ENCODE measurements around the gene ABCA13. TPM values are rescaled to one million over a fixed set of nuclear protein-coding genes. Genes with fewer than 3 reads are reported as not detected.

Gene ABCA13
- total RNA-seq, 1 experiment from 2014 or later, result not detected

GRCh38 chr7:48473205-48473865, 302.1 kb downstream of the ABCA13 start (continued):
- no peak for TF ChIP-seq YY1 (IDR thresholded peaks at IDR 0.05; ENCODE audit: extremely low read depth, insufficient replicate concordance, low read depth, low read length)
- no peak for TF ChIP-seq ZNF274 (IDR thresholded peaks at IDR 0.05; ENCODE audit: low read depth, low read length)
- no peak for TF ChIP-seq RAD21 (IDR thresholded peaks at IDR 0.05; ENCODE audit: low read depth)
- TF ChIP-seq EZH2phosphoT487 (IDR thresholded peaks at IDR 0.05; ENCODE audit: borderline replicate concordance), result no peak
- TF ChIP-seq POLR2AphosphoS5 (IDR thresholded peaks at IDR 0.05; ENCODE audit: low read depth, low read length), result no peak
- no peak for TF ChIP-seq FOSL1 (IDR thresholded peaks at IDR 0.05; ENCODE audit: low read depth)
- no peak for TF ChIP-seq ATF3 (IDR thresholded peaks at IDR 0.05)

GRCh38 chr7:48481235-48481634, 310.0 kb downstream of the ABCA13 start:
- TF ChIP-seq SIN3A (IDR thresholded peaks at IDR 0.05; ENCODE audit: low read depth) (no peak), EZH2 (IDR thresholded peaks at IDR 0.05) (no peak), EGR1 (IDR thresholded peaks at IDR 0.05; ENCODE audit: low read depth) (no peak), MAX (IDR thresholded peaks at IDR 0.05) (no peak), YY1 (IDR thresholded peaks at IDR 0.05; ENCODE audit: extremely low read depth, insufficient replicate concordance, low read depth, low read length) (no peak), CBX3 (IDR thresholded peaks at IDR 0.05; ENCODE audit: low read depth) (no peak), POLR2A (IDR thresholded peaks at IDR 0.05; ENCODE audit: borderline replicate concordance, extremely low read depth, insufficient read depth, insufficient read length) (no peak), RAD21 (IDR thresholded peaks at IDR 0.05; ENCODE audit: low read depth) (no peak), ATF3 (IDR thresholded peaks at IDR 0.05) (no peak), EZH2phosphoT487 (IDR thresholded peaks at IDR 0.05; ENCODE audit: borderline replicate concordance) (no peak), SP1 (IDR thresholded peaks at IDR 0.05; ENCODE audit: low read depth) (no peak), ZNF274 (IDR thresholded peaks at IDR 0.05; ENCODE audit: low read depth, low read length) (no peak), SRF (IDR thresholded peaks at IDR 0.05; ENCODE audit: low read depth) (no peak)
- Histone ChIP-seq H4K20me1 (ENCODE audit: insufficient read depth) (no peaks in the 10 kb centered on the region), H3K4me1 (ENCODE audit: control insufficient read depth in 1 of 2, insufficient read depth in 2 of 2, low read length in 2 of 2) (no peaks in the 10 kb centered on the region), H2AFZ (ENCODE audit: low read depth, low read length, poor library complexity, severe bottlenecking) (no peak overlapping the region), H3K4me3 (replicated peaks in 1 of 2; ENCODE audit: low read depth in 1 of 2, low read length in 2 of 2) (no peak overlapping the region), H3K9ac (ENCODE audit: low read length) (no peak overlapping the region), H3K27me3 (ENCODE audit: insufficient read depth, low read length) (no peaks in the 10 kb centered on the region), H3K9me3 (ENCODE audit: control insufficient read depth in 1 of 2, insufficient read depth in 1 of 2, low read depth in 1 of 2, low read length in 2 of 2) (no peaks in the 10 kb centered on the region; a peak in 2 of 4 replicates), H3K36me3 (ENCODE audit: control insufficient read depth in 1 of 2, insufficient read depth in 2 of 2, low read length in 2 of 2) (no peaks in the 10 kb centered on the region), H3K27ac (ENCODE audit: low read depth, low read length) (no peak overlapping the region), H3K4me2 (ENCODE audit: low read length) (no peak overlapping the region), H3K9me2 (ENCODE audit: insufficient read depth) (no peaks in the 10 kb centered on the region), H3K79me2 (ENCODE audit: insufficient read depth, low read length) (no peaks in the 10 kb centered on the region)
- intact Hi-C loops (cut with micrococcal nuclease), result no loop called here
- POLR2A ChIA-PET, result no interaction called here
- DNase-seq (ENCODE audit: low read depth, low spot score) (no peak), ATAC-seq (no peak)
- BruUV-seq (replicated peaks), result no TSS peak
- RAD21 ChIA-PET (ENCODE audit: low non-redundant PET in 1 of 2, low total read pairs in 2 of 2, uncharacterized antibody in 2 of 2, unreplicated experiment in 2 of 2), result no interaction called here
- CTCF ChIA-PET, result no interaction called here
